ENCODE measurements around the gene PAOX. TPM values are rescaled to one million over a fixed set of nuclear protein-coding genes. Genes with fewer than 3 reads are reported as not detected.
A peak's percentile ranks its signal among the peaks of the same experiment; 100 is the strongest.

Gene PAOX
- total and polyA plus RNA-seq, 2 of the 13 experiments (the other 11 are each of a cell fraction or from before 2014, with no cell fraction given) = 0.49 to 0.77 TPM

DNA sequence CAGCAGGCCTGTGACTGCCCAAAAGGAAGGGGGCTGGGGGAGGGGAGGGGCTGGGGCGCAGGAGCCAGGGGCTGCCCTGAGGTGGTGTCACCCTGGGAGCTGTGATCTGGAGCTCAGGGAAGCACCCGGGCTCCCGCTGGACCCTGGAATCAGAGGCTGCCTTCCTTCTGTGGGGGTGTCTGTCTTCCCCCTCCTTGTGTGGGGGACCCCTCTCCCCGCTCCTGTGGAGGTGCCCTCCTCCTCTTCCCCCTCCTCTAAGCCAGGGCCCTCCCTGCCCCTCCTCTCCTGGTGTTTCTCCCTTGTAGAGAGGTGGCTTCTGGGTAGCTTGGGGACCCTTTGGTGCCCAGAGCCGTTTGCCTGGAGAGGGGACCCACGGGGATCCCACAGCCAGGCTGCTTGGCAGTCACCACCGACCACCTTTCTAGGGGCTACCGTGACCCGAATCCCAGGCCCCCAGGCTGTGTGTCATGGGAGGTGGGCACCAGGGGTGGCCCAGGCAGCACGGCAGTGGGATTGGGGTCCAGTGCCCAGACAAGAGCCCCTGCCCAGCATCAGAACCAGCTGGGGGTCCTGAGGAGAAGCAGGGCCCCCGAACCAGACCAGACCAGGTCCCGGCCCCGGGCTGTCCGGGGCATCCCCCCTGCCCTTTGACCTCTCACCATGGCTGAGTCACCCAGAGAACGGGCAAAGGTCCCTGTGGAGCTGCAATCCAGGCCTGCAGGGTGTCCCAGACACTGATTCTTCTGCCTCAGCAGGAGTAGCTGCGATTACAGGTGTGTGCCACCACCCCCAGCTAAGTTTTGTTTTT is 31.1 kb upstream of the PAOX start (continued):
- TF ChIP-seq, protein P1, sequence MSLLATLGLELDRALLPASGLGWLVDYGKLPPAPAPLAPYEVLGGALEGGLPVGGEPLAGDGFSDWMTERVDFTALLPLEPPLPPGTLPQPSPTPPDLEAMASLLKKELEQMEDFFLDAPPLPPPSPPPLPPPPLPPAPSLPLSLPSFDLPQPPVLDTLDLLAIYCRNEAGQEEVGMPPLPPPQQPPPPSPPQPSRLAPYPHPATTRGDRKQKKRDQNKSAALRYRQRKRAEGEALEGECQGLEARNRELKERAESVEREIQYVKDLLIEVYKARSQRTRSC (CRISPR knock-in tag; IDR thresholded peaks at IDR 0.05; ENCODE audit: low read depth) = no peak
- no peak for TF ChIP-seq ZNF354B (CRISPR knock-in tag; IDR thresholded peaks at IDR 0.05)
- TF ChIP-seq NCOA2 (CRISPR knock-in tag; IDR thresholded peaks at IDR 0.05) = no peak
- TF ChIP-seq CBFB (CRISPR knock-in tag; IDR thresholded peaks at IDR 0.05) = no peak
- no peak for TF ChIP-seq SMAD3 (CRISPR knock-in tag; IDR thresholded peaks at IDR 0.05)
- TF ChIP-seq, protein P2, sequence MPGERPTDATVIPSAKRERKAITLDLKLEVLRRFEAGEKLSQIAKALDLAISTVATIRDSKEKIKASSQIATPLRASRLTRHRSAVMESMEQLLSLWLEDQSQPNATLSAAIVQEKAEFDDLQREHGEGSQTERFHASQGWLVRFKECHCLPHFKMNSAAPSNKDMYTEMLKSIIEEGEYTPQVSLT (CRISPR knock-in tag; IDR thresholded peaks at IDR 0.05; ENCODE audit: borderline replicate concordance, low read depth) = no peak
- TF ChIP-seq, protein P3, sequence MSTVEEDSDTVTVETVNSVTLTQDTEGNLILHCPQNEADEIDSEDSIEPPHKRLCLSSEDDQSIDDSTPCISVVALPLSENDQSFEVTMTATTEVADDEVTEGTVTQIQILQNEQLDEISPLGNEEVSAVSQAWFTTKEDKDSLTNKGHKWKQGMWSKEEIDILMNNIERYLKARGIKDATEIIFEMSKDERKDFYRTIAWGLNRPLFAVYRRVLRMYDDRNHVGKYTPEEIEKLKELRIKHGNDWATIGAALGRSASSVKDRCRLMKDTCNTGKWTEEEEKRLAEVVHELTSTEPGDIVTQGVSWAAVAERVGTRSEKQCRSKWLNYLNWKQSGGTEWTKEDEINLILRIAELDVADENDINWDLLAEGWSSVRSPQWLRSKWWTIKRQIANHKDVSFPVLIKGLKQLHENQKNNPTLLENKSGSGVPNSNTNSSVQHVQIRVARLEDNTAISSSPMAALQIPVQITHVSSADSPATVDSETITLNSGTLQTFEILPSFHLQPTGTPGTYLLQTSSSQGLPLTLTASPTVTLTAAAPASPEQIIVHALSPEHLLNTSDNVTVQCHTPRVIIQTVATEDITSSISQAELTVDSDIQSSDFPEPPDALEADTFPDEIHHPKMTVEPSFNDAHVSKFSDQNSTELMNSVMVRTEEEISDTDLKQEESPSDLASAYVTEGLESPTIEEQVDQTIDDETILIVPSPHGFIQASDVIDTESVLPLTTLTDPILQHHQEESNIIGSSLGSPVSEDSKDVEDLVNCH (CRISPR knock-in tag; IDR thresholded peaks at IDR 0.05) = no peak
- TF ChIP-seq, protein P4, sequence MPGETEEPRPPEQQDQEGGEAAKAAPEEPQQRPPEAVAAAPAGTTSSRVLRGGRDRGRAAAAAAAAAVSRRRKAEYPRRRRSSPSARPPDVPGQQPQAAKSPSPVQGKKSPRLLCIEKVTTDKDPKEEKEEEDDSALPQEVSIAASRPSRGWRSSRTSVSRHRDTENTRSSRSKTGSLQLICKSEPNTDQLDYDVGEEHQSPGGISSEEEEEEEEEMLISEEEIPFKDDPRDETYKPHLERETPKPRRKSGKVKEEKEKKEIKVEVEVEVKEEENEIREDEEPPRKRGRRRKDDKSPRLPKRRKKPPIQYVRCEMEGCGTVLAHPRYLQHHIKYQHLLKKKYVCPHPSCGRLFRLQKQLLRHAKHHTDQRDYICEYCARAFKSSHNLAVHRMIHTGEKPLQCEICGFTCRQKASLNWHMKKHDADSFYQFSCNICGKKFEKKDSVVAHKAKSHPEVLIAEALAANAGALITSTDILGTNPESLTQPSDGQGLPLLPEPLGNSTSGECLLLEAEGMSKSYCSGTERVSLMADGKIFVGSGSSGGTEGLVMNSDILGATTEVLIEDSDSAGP (CRISPR knock-in tag; IDR thresholded peaks at IDR 0.05; ENCODE audit: borderline replicate concordance) = peak; percentile 66; the same call in 1 of the 2 replicates
- TF ChIP-seq, protein P5, sequence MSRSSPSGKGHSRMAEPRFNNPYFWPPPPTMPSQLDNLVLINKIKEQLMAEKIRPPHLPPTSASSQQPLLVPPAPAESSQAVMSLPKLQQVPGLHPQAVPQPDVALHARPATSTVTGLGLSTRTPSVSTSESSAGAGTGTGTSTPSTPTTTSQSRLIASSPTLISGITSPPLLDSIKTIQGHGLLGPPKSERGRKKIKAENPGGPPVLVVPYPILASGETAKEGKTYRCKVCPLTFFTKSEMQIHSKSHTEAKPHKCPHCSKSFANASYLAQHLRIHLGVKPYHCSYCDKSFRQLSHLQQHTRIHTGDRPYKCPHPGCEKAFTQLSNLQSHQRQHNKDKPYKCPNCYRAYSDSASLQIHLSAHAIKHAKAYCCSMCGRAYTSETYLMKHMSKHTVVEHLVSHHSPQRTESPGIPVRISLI (CRISPR knock-in tag; IDR thresholded peaks at IDR 0.05; ENCODE audit: borderline replicate concordance) = peak; percentile 86
- TF ChIP-seq IKZF1 (IDR thresholded peaks at IDR 0.05) = no peak
- TF ChIP-seq ATAD3A (CRISPR knock-in tag; IDR thresholded peaks at IDR 0.05) = no peak
- no peak for TF ChIP-seq ZNF562 (CRISPR knock-in tag; IDR thresholded peaks at IDR 0.05; ENCODE audit: borderline replicate concordance)
- TF ChIP-seq HOXA5 (CRISPR knock-in tag; IDR thresholded peaks at IDR 0.05) = no peak
- TF ChIP-seq, protein P6, sequence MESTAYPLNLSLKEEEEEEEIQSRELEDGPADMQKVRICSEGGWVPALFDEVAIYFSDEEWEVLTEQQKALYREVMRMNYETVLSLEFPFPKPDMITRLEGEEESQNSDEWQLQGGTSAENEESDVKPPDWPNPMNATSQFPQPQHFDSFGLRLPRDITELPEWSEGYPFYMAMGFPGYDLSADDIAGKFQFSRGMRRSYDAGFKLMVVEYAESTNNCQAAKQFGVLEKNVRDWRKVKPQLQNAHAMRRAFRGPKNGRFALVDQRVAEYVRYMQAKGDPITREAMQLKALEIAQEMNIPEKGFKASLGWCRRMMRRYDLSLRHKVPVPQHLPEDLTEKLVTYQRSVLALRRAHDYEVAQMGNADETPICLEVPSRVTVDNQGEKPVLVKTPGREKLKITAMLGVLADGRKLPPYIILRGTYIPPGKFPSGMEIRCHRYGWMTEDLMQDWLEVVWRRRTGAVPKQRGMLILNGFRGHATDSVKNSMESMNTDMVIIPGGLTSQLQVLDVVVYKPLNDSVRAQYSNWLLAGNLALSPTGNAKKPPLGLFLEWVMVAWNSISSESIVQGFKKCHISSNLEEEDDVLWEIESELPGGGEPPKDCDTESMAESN (CRISPR knock-in tag; conservative IDR thresholded peaks at IDR 0.05) = 0 out of 2 replicates have a peak, but pooled peaks have one; percentile 17
- no peak for TF ChIP-seq ZNF572 (CRISPR knock-in tag; IDR thresholded peaks at IDR 0.05)
- TF ChIP-seq, protein P7, sequence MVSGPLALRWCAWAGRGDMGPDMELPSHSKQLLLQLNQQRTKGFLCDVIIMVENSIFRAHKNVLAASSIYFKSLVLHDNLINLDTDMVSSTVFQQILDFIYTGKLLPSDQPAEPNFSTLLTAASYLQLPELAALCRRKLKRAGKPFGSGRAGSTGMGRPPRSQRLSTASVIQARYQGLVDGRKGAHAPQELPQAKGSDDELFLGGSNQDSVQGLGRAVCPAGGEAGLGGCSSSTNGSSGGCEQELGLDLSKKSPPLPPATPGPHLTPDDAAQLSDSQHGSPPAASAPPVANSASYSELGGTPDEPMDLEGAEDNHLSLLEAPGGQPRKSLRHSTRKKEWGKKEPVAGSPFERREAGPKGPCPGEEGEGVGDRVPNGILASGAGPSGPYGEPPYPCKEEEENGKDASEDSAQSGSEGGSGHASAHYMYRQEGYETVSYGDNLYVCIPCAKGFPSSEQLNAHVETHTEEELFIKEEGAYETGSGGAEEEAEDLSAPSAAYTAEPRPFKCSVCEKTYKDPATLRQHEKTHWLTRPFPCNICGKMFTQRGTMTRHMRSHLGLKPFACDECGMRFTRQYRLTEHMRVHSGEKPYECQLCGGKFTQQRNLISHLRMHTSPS (CRISPR knock-in tag; IDR thresholded peaks at IDR 0.05; ENCODE audit: low read depth) = no peak
- no peak for TF ChIP-seq SUZ12 (IDR thresholded peaks at IDR 0.05; ENCODE audit: low read depth, low read length)
- no peak for TF ChIP-seq SETDB1 (CRISPR knock-in tag; IDR thresholded peaks at IDR 0.05; ENCODE audit: borderline replicate concordance)
- no peak for TF ChIP-seq ZNF329 (CRISPR knock-in tag; IDR thresholded peaks at IDR 0.05; ENCODE audit: low read depth)

All from HepG2 (cell line).